KMS-11 (cell line): ENCODE data around the gene AGR3.

Experiments used
- H2AFZ ChIP-seq: fragments of 200-600 bp; sonication (generic); 2 replicates; pipeline ENCODE4 v1.6.1; 2016; ENCODE audit warnings: antibody characterized with exemption, mixed run types, low read depth
- H3K27ac ChIP-seq: fragments of 200-600 bp; sonication (generic); 2 replicates; pipeline ENCODE4 v1.6.1; 2016; ENCODE audit warnings: mild to moderate bottlenecking, mixed run types
- H3K27me3 ChIP-seq: fragments of 200-600 bp; sonication (generic); 2 replicates; pipeline ENCODE4 v1.6.1; 2017; ENCODE audit warnings: mild to moderate bottlenecking, low read depth, mixed run types, moderate library complexity; ENCODE audit not compliant: insufficient read depth
- H3K36me3 ChIP-seq: fragments of 200-600 bp; sonication (generic); 2 replicates; pipeline ENCODE4 v1.6.1; 2017; ENCODE audit warnings: mild to moderate bottlenecking, mixed run types; ENCODE audit not compliant: insufficient read depth
- H3K4me1 ChIP-seq: fragments of 200-600 bp; sonication (generic); 2 replicates; pipeline ENCODE4 v1.6.1; 2016; ENCODE audit warnings: mild to moderate bottlenecking, low read depth, mixed run types; ENCODE audit not compliant: poor library complexity, severe bottlenecking
- H3K4me2 ChIP-seq: fragments of 200-600 bp; sonication (generic); 2 replicates; pipeline ENCODE4 v1.7.0; 2016; ENCODE audit warnings: mild to moderate bottlenecking, mixed run types
- H3K4me3 ChIP-seq: fragments of 200-600 bp; sonication (generic); IDR thresholded peaks from 2 replicates; pipeline ENCODE4 v1.6.1; 2017; ENCODE audit warnings: low read depth, low read length, mixed read lengths; ENCODE audit not compliant: insufficient read depth
- H3K79me2 ChIP-seq: fragments of 200-600 bp; sonication (generic); 2 replicates; pipeline ENCODE4 v1.6.1; 2016; ENCODE audit warnings: low read depth, mixed run types; ENCODE audit not compliant: insufficient read depth
- H3K9ac ChIP-seq: fragments of 200-600 bp; sonication (generic); 2 replicates; pipeline ENCODE4 v1.6.1; 2016; ENCODE audit warnings: mild to moderate bottlenecking, mixed run types
- H4K20me1 ChIP-seq: fragments of 200-600 bp; sonication (generic); 2 replicates; pipeline ENCODE4 v1.6.1; 2016; ENCODE audit warnings: mild to moderate bottlenecking, mixed run types; ENCODE audit not compliant: insufficient read depth
- TF ChIP-seq, protein P1 (sequence below): fragments of 200-600 bp; sonication (generic); conservative IDR thresholded peaks from 2 replicates; pipeline ENCODE4 v1.6.1; 2017; ENCODE audit warnings: low read depth, mild to moderate bottlenecking, antibody characterized with exemption, low read length, moderate library complexity, mixed read lengths

The AGR3 gene

DNA sequence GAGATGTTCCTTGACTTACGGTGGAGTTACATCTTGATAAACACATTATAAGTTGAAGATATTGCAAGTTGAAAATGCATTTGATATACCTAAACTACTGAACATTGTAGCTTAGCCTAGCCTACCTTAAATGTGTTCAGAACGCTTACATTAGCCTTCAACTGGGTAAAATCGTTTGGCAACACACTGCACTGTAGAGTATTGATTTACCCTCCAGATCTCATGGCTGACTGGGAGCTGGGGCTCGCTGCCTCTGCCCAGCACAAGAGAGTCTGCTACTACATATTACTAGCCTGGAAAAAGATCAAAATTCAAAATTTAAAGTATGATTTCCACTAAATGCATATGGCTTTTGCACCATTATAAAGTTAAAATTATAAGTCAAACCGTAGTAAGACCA, 7.5 kb upstream of the AGR3 start:
- TF ChIP-seq, protein P1, sequence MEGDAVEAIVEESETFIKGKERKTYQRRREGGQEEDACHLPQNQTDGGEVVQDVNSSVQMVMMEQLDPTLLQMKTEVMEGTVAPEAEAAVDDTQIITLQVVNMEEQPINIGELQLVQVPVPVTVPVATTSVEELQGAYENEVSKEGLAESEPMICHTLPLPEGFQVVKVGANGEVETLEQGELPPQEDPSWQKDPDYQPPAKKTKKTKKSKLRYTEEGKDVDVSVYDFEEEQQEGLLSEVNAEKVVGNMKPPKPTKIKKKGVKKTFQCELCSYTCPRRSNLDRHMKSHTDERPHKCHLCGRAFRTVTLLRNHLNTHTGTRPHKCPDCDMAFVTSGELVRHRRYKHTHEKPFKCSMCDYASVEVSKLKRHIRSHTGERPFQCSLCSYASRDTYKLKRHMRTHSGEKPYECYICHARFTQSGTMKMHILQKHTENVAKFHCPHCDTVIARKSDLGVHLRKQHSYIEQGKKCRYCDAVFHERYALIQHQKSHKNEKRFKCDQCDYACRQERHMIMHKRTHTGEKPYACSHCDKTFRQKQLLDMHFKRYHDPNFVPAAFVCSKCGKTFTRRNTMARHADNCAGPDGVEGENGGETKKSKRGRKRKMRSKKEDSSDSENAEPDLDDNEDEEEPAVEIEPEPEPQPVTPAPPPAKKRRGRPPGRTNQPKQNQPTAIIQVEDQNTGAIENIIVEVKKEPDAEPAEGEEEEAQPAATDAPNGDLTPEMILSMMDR, result no peak
- H3K4me1 ChIP-seq, result no peaks in the 10 kb centered on the region
- no peaks in the 10 kb centered on the region for H3K36me3 ChIP-seq
- no peak overlapping the region for H3K4me2 ChIP-seq
- no peak overlapping the region for H3K9ac ChIP-seq
- H4K20me1 ChIP-seq, result no peaks in the 10 kb centered on the region
- no peaks in the 10 kb centered on the region for H3K27me3 ChIP-seq
- no peaks in the 10 kb centered on the region for H3K79me2 ChIP-seq
- no peak overlapping the region for H3K4me3 ChIP-seq
- no peak overlapping the region for H2AFZ ChIP-seq
- no peak overlapping the region for H3K27ac ChIP-seq

DNA sequence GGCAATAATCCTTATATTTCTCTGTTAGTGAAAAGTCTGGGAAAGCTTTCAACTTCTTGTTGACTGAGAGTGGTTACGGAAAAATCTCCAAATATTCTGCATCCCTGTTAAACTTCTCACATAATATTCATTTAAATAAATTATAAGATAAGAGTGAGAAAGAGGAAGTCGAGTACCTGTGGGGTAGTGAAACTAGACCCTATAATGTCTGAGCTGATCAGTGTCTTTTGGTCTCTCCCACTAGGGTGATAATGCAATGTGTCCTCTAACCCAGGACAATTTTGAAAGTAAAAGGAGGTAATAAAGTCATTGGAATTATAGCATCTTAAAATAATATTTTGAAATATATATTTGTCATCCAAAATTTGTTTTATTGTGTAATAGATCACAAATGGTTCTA, 2.1 kb upstream of the AGR3 start:
- Histone ChIP-seq H3K36me3 (no peaks in the 10 kb centered on the region), H3K27me3 (no peaks in the 10 kb centered on the region), H4K20me1 (no peaks in the 10 kb centered on the region), H3K4me2 (no peak overlapping the region), H3K4me1 (no peaks in the 10 kb centered on the region), H3K79me2 (no peaks in the 10 kb centered on the region), H3K4me3 (no peak overlapping the region), H3K9ac (no peak overlapping the region), H2AFZ (no peak overlapping the region), H3K27ac (no peak overlapping the region)
- TF ChIP-seq, protein P1, result no peak

DNA sequence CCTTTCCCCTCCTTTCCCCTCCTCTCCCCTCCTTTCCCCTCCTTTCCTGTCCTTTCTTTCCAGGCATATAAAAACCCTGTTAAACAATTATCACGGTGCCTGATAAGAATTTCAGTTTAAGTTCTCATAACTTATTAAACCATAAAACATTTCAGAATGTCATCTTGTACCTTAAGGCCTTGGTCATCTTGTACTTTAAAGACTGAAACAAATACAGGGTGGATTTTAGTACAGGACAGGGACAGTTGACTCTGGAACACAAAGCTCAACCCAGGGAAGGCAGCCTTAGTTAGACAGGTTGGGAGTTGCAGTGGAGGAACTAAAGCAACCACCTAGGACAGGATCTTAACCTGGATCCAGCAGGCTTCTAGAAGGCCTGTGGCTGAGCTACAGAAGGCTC, 1.2 kb downstream of the AGR3 start:
- TF ChIP-seq, protein P1, result no peak

DNA sequence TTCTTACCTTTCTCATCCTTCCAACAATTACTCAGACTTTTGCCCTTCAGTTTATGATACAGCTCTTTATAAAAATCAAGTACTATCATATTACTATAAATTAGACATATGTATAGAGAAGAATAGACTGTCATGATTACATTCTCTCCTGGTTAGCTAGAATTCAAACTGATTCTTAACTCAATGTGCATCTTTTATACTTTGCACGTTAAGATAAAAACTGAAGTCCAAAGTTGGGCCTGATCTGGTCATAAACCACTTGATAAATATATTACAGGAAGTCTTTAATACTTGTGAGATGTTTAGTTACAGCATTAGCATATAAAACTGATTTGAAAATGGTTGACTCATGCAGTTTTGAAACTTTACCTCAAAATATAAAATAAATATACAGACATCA, 2.6 kb downstream of the AGR3 start:
- Histone ChIP-seq H3K27me3 (no peaks in the 10 kb centered on the region), H3K4me3 (no peak overlapping the region), H3K27ac (no peak overlapping the region), H4K20me1 (no peaks in the 10 kb centered on the region), H3K4me2 (no peak overlapping the region), H3K36me3 (no peaks in the 10 kb centered on the region), H3K4me1 (no peaks in the 10 kb centered on the region), H3K9ac (no peak overlapping the region), H2AFZ (no peak overlapping the region), H3K79me2 (no peaks in the 10 kb centered on the region)
- TF ChIP-seq, protein P1, result no peak

More for the DNA sequence above, 1.2 kb downstream of the AGR3 start:
- Histone ChIP-seq H3K79me2 (no peaks in the 10 kb centered on the region), H4K20me1 (no peaks in the 10 kb centered on the region), H2AFZ (no peak overlapping the region), H3K36me3 (no peaks in the 10 kb centered on the region), H3K27ac (no peak overlapping the region), H3K4me3 (no peak overlapping the region), H3K4me2 (no peak overlapping the region), H3K27me3 (no peaks in the 10 kb centered on the region), H3K4me1 (no peaks in the 10 kb centered on the region), H3K9ac (no peak overlapping the region)
